Liver (tissue), 3 donors: ENCODE measurements around the gene RNASE7.
A peak's percentile ranks its signal among the peaks of the same experiment; 100 is the strongest.

ENCODE experiments used
- ATF3 ChIP-seq: IDR thresholded peaks from 2 replicates; pipeline ENCODE4 v1.6.1; 2016; ENCODE audit warnings: antibody characterized with exemption
- CTCF ChIP-seq: fragments of 150-350 bp; IDR thresholded peaks from 2 replicates; pipeline ENCODE4 v1.5.1; 2017; ENCODE audit warnings: improper control_type of control experiment, low read depth, low read length; ENCODE audit not compliant: missing input control
- GABPA ChIP-seq, 2 donors: IDR thresholded peaks in 1 of 2; conservative IDR thresholded peaks in 1 of 2; 2 replicates each; pipeline ENCODE4 v1.6.1; 2016; ENCODE audit warnings: antibody characterized with exemption in 2 of 2, mild to moderate bottlenecking in 1 of 2, moderate library complexity in 1 of 2
- MAX ChIP-seq: IDR thresholded peaks from 2 replicates; pipeline ENCODE4 v1.6.1; 2016; ENCODE audit warnings: antibody characterized with exemption
- RAD21 ChIP-seq, 2 donors: IDR thresholded peaks; 2 replicates each; pipeline ENCODE4 v1.6.1; 2016; ENCODE audit warnings: antibody characterized with exemption in 2 of 2, mild to moderate bottlenecking in 2 of 2
- SP1 ChIP-seq: IDR thresholded peaks from 2 replicates; pipeline ENCODE4 v1.6.1; 2018; ENCODE audit warnings: antibody characterized with exemption, mild to moderate bottlenecking
- TAF1 ChIP-seq: conservative IDR thresholded peaks from 2 replicates; pipeline ENCODE4 v1.6.1; 2016; ENCODE audit warnings: antibody characterized with exemption, mild to moderate bottlenecking
- ZBTB33 ChIP-seq: IDR thresholded peaks from 2 replicates; pipeline ENCODE4 v1.6.1; 2016; ENCODE audit warnings: antibody characterized with exemption
- donor health status: healthy.
- donor health status: healthy.

- TF ChIP-seq CTCF (no peak), TAF1 (no peak), RAD21 (IDR thresholded peaks at IDR 0.05) (peak; percentile 50 to 52), SP1 (peak; percentile 68), GABPA (IDR thresholded peaks at IDR 0.05 in 1 of 2, conservative IDR thresholded peaks at IDR 0.05 in 1 of 2) (peak; percentile 47 to 75), ATF3 (no peak), ZBTB33 (no peak), MAX (peak; percentile 97)
These were observed 43.1 kb downstream of the RNASE7 start for GRCh38 chr14:21084998-21085853.
